ENCODE results near the gene ZNF678. TPM values are rescaled to one million over a fixed set of nuclear protein-coding genes. Genes with fewer than 3 reads are reported as not detected.

The ZNF678 gene
- polyA plus RNA-seq, 3 donors, result 1.5 to 1.9 (median 1.7) TPM

GRCh38 chr1:227577500-227577899 lies 14.1 kb downstream of the ZNF678 start:
- Mint-ChIP-seq H3K4me3 (no peak overlapping the region), H3K27me3 (ENCODE audit: low read depth in 3 of 3) (peaks cover 0 to 1% (median 0%) of the 10 kb centered on the region in 3 donors), H3K4me1 (no peaks in the 10 kb centered on the region), H3K9me3 (peaks cover 50 to 72% (median 57%) of the 10 kb centered on the region in 7 donors), H3K36me3 (peaks cover 3 to 27% of the 10 kb centered on the region in 2 donors), H3K27ac (no peak overlapping the region)
- Histone ChIP-seq H3K79me2 (ENCODE audit: insufficient read depth, low read length) (peaks cover 46% of the 10 kb centered on the region), H4K20me1 (ENCODE audit: insufficient read depth, low read length) (no peaks in the 10 kb centered on the region), H3K9ac (ENCODE audit: insufficient read depth, low read length, poor library complexity, severe bottlenecking) (no peak overlapping the region), H3K9me3 (replicated peaks in 1 of 2; ENCODE audit: control insufficient read depth in 1 of 2, insufficient read depth in 1 of 2, low read length in 2 of 2) (peaks cover 29 to 72% of the 10 kb centered on the region in 2 donors), H3K36me3 (replicated peaks in 1 of 2; ENCODE audit: control insufficient read depth in 1 of 2, insufficient read depth in 2 of 2, low read length in 2 of 2) (peaks cover 0 to 5% of the 10 kb centered on the region in 2 donors), H3K4me3 (replicated peaks in 1 of 3; ENCODE audit: low read depth in 2 of 3, low read length in 3 of 3) (no peak overlapping the region), H3K4me1 (ENCODE audit: control insufficient read depth in 1 of 2, insufficient read depth in 2 of 2, low read length in 2 of 2) (no peaks in the 10 kb centered on the region), H3K27me3 (ENCODE audit: control insufficient read depth in 2 of 2, insufficient read depth in 2 of 2, low read length in 2 of 2) (no peaks in the 10 kb centered on the region), H2AFZ (ENCODE audit: insufficient read depth, low read depth, low read length, poor library complexity, severe bottlenecking) (no peak overlapping the region), H3K27ac (ENCODE audit: low read depth in 1 of 2, low read length in 2 of 2) (no peak overlapping the region), H3K4me2 (replicated peaks; ENCODE audit: extremely low read depth, low read length, poor library complexity, severe bottlenecking) (no peak overlapping the region)
- TF ChIP-seq, protein P1, sequence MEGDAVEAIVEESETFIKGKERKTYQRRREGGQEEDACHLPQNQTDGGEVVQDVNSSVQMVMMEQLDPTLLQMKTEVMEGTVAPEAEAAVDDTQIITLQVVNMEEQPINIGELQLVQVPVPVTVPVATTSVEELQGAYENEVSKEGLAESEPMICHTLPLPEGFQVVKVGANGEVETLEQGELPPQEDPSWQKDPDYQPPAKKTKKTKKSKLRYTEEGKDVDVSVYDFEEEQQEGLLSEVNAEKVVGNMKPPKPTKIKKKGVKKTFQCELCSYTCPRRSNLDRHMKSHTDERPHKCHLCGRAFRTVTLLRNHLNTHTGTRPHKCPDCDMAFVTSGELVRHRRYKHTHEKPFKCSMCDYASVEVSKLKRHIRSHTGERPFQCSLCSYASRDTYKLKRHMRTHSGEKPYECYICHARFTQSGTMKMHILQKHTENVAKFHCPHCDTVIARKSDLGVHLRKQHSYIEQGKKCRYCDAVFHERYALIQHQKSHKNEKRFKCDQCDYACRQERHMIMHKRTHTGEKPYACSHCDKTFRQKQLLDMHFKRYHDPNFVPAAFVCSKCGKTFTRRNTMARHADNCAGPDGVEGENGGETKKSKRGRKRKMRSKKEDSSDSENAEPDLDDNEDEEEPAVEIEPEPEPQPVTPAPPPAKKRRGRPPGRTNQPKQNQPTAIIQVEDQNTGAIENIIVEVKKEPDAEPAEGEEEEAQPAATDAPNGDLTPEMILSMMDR (IDR thresholded peaks at IDR 0.05), result no peak
- intact Hi-C loops (cut with micrococcal nuclease), result no loop called here
- no peak for DNase-seq

DNA sequence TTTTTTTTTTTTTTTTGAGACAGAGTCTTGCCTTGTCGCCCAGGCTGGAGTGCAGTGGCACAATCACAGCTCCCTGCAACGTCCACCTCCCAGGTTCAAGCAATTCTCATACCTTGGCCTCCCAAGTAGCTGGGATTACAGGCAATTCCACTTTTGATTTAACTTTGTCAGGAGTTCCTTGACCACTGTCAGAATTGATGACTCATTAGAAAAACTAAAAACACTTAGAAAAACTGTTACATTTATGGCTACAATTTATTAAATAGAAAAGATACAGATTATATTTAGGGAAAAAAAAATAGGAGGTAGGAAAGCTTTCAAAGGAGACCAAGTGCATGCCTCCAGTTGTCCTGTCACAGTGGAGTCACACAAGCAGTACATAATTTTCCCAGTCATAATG lies 20.0 kb downstream of the ZNF678 start:
- no peak overlapping the region for H3K27ac Mint-ChIP-seq
- no peaks in the 10 kb centered on the region for H3K4me1 Mint-ChIP-seq
- Histone ChIP-seq H4K20me1 (ENCODE audit: insufficient read depth, low read length) (no peaks in the 10 kb centered on the region), H3K4me1 (ENCODE audit: control insufficient read depth in 1 of 2, insufficient read depth in 2 of 2, low read length in 2 of 2) (no peaks in the 10 kb centered on the region), H3K4me2 (replicated peaks; ENCODE audit: extremely low read depth, low read length, poor library complexity, severe bottlenecking) (no peak overlapping the region), H3K9me3 (replicated peaks in 1 of 2; ENCODE audit: control insufficient read depth in 1 of 2, insufficient read depth in 1 of 2, low read length in 2 of 2) (peaks cover 44 to 66% of the 10 kb centered on the region in 2 donors), H3K27me3 (ENCODE audit: control insufficient read depth in 2 of 2, insufficient read depth in 2 of 2, low read length in 2 of 2) (no peaks in the 10 kb centered on the region), H3K36me3 (replicated peaks in 1 of 2; ENCODE audit: control insufficient read depth in 1 of 2, insufficient read depth in 2 of 2, low read length in 2 of 2) (peaks cover 2 to 25% of the 10 kb centered on the region in 2 donors), H2AFZ (ENCODE audit: insufficient read depth, low read depth, low read length, poor library complexity, severe bottlenecking) (no peak overlapping the region), H3K27ac (ENCODE audit: low read depth in 1 of 2, low read length in 2 of 2) (no peak overlapping the region), H3K4me3 (replicated peaks in 1 of 3; ENCODE audit: low read depth in 2 of 3, low read length in 3 of 3) (no peak overlapping the region), H3K79me2 (ENCODE audit: insufficient read depth, low read length) (peaks cover 16% of the 10 kb centered on the region), H3K9ac (ENCODE audit: insufficient read depth, low read length, poor library complexity, severe bottlenecking) (no peak overlapping the region)
- H3K4me3 Mint-ChIP-seq, result no peak overlapping the region
- peaks cover 12 to 55% (median 40%) of the 10 kb centered on the region in 7 donors for H3K9me3 Mint-ChIP-seq
- H3K36me3 Mint-ChIP-seq, result peaks cover 8 to 34% of the 10 kb centered on the region in 2 donors
- peaks cover 0 to 1% (median 0%) of the 10 kb centered on the region in 3 donors for H3K27me3 Mint-ChIP-seq (ENCODE audit: low read depth in 3 of 3)
- DNase-seq, result no peak
- TF ChIP-seq, protein P1 (IDR thresholded peaks at IDR 0.05), result no peak
- intact Hi-C loops (cut with micrococcal nuclease), result no loop called here
- 89% methylated on average over 2 of the region's 2 CpGs for WGBS (ENCODE audit: insufficient coverage)
